ENCODE results near the gene SOBP. TPM values are rescaled to one million over a fixed set of nuclear protein-coding genes. Genes with fewer than 3 reads are reported as not detected.

SOBP gene
- total RNA-seq, 1 donor from 2014 or later, result 6.8 TPM

DNA sequence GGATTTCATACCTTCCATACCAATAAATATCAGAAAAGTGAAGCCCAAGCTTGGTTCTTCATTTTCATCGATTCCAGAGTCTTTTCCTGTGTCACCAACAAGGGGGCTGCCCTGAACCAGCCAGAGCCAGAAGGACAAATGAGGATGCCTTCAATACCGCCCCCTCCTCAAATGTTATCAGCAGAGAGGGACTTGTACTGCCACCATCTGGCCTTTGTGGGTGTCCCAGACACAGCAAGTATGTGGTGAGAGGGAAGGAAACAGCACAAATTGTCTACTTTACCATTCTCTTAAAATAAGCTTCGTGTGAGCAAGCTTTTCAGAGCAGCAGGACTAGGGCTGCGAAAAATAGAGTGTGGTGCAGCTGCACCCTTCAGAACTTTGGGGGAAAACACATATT lies 165.3 kb downstream of the SOBP start:
- ATAC-seq (peak; percentile 15), DNase-seq (no peak)
- H3K27ac ChIP-seq, result no peak overlapping the region
- intact Hi-C loops (cut with DNase I), result no loop called here
- no peak overlapping the region for H3K4me3 ChIP-seq
- no peaks in the 10 kb centered on the region for H3K36me3 ChIP-seq
- peaks cover 19% of the 10 kb centered on the region for H3K4me1 ChIP-seq
- no peaks in the 10 kb centered on the region for H3K9me3 ChIP-seq
- no peaks in the 10 kb centered on the region for H3K27me3 ChIP-seq
- TF ChIP-seq, protein P1, sequence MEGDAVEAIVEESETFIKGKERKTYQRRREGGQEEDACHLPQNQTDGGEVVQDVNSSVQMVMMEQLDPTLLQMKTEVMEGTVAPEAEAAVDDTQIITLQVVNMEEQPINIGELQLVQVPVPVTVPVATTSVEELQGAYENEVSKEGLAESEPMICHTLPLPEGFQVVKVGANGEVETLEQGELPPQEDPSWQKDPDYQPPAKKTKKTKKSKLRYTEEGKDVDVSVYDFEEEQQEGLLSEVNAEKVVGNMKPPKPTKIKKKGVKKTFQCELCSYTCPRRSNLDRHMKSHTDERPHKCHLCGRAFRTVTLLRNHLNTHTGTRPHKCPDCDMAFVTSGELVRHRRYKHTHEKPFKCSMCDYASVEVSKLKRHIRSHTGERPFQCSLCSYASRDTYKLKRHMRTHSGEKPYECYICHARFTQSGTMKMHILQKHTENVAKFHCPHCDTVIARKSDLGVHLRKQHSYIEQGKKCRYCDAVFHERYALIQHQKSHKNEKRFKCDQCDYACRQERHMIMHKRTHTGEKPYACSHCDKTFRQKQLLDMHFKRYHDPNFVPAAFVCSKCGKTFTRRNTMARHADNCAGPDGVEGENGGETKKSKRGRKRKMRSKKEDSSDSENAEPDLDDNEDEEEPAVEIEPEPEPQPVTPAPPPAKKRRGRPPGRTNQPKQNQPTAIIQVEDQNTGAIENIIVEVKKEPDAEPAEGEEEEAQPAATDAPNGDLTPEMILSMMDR (IDR thresholded peaks at IDR 0.05), result peak; percentile 37

DNA sequence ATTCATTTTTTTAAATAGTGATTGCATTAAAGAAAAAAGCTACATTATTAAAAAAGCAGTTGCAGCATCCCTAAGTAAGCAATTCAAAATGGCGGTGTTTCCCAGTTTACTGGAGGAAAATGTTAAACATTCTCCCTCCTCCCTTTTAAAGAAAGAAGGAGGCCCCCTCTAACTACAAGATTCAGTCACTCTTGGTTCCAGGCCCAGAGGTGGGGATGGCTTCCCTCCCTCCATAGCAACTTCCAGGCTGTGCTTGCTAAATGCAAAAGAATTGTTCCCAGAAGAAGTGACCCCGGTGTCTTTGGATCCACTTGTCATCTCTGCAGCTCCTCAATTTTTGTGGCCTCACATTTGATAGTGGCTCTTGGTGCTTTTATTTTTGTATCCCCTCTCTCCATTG lies 165.9 kb downstream of the SOBP start:
- TF ChIP-seq, protein P1 (IDR thresholded peaks at IDR 0.05), result no peak
- no peak overlapping the region for H3K4me3 ChIP-seq
- no peak overlapping the region for H3K27ac ChIP-seq
- H3K4me1 ChIP-seq, result peaks cover 19% of the 10 kb centered on the region
- H3K36me3 ChIP-seq, result no peaks in the 10 kb centered on the region
- intact Hi-C loops (cut with DNase I), result no loop called here
- no peak for ATAC-seq
- H3K27me3 ChIP-seq, result no peaks in the 10 kb centered on the region
- no peak for DNase-seq
- H3K9me3 ChIP-seq, result no peaks in the 10 kb centered on the region

DNA sequence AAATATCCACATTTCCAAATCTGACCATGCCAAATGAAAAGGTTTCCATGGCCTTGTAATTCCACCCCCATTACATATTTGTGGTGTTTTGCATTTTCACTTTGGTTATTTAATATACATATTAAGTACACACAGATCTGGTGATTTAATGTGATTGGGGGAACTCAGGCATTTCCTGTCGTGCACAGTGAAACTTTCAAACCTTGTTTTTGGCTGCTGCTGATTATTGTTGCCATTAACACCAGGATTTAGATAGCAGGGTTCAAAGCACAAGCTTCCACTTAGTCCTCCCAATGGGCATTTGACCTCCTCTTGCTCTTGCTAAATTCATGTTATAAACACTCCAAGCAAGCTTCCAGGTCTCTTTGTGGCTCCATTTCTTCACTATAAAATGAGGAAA lies 166.5 kb downstream of the SOBP start:
- H3K4me1 ChIP-seq, result peaks cover 19% of the 10 kb centered on the region
- H3K36me3 ChIP-seq, result no peaks in the 10 kb centered on the region
- H3K4me3 ChIP-seq, result no peak overlapping the region
- no peak overlapping the region for H3K27ac ChIP-seq
- DNase-seq (no peak), ATAC-seq (no peak)
- no peaks in the 10 kb centered on the region for H3K27me3 ChIP-seq
- intact Hi-C loops (cut with DNase I), result no loop called here
- TF ChIP-seq, protein P1 (IDR thresholded peaks at IDR 0.05), result no peak
- H3K9me3 ChIP-seq, result no peaks in the 10 kb centered on the region

DNA sequence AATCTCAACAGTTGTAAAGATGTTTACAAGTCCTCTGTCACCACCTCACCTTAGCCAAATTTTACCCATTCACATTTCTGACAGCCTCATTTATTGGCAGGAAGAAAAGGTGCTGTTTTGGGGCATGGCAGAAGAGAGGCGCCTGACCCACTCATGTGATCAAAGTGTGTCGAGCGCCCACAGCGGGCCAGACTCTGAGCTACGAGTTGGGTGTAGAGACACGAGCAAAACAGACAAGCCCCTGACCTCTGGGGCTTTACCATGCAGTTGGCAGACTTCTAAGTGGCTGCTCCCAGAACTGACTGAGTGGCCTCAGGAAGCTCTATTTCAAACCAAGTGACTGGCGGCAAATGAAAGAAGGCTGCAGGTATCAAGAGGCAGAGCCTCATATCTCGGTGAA lies 167.0 kb downstream of the SOBP start:
- Histone ChIP-seq H3K36me3 (no peaks in the 10 kb centered on the region), H3K27ac (no peak overlapping the region), H3K4me3 (no peak overlapping the region), H3K4me1 (peaks cover 19% of the 10 kb centered on the region), H3K9me3 (no peaks in the 10 kb centered on the region), H3K27me3 (no peaks in the 10 kb centered on the region)
- TF ChIP-seq, protein P1 (IDR thresholded peaks at IDR 0.05), result no peak
- intact Hi-C loops (cut with DNase I), result no loop called here
- no peak for DNase-seq
- no peak for ATAC-seq

DNA sequence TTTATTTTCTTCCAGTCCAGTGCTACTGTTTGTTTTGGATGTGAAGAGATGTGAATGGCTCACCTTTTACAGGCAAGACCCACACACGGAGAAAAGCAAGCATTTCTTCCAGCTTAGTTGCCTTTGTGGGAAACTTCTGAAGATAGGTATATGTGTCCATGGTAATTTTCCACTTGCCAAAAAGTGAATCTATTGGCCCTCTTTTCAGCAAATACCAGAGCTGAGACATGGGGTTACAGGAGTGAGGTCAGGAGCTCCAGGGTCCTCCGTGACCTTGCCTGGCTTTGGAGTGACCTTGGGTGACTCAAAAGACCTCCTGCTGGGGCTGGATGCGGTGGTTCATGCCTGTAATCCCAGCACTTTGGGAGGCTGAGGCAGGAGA lies 167.4 kb downstream of the SOBP start:
- Histone ChIP-seq H3K27me3 (no peaks in the 10 kb centered on the region), H3K4me3 (no peak overlapping the region), H3K9me3 (no peaks in the 10 kb centered on the region), H3K36me3 (no peaks in the 10 kb centered on the region), H3K4me1 (peaks cover 19% of the 10 kb centered on the region), H3K27ac (no peak overlapping the region)
- intact Hi-C loops (cut with DNase I), result no loop called here
- TF ChIP-seq, protein P1 (IDR thresholded peaks at IDR 0.05), result no peak
- no peak for ATAC-seq
- DNase-seq, result no peak

DNA sequence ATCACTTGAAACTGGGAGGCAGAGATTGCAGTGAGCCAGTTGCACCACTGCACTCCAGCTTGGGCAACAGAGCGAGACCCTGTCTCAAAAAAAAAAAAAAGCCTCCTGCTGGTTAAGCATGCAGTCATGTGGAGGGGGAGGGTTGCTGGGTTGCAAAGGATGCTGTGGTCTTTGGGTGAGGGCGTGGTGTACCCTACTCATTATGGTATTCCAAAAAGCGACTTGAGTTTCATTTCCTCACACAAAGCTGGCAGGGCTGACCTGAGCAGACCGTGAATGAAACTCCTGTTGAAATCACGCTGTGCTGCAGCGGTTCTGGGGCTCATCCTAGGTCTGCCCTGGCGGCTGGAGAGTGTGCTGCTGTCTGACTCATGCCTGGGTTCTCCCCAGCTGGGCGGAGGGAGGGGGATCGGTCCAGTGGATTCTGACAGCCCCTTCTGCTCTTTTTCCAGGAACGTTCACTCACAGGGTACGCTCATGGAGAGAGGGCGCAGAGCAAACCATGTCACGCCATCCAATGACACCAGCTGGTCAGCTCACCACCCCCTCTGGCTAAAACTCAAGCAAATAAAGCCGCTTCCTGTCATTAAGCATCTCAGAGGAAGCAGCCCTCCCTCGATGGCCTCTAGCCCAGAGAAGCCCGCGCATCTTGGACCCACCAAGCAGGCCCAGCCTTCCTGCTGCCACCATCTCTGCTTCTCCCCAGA lies 168.0 kb downstream of the SOBP start:
- TF ChIP-seq, protein P1 (IDR thresholded peaks at IDR 0.05), result no peak
- peak; percentile 83 for ATAC-seq
- intact Hi-C loops (cut with DNase I), result no loop called here
- Histone ChIP-seq H3K36me3 (no peaks in the 10 kb centered on the region), H3K9me3 (no peaks in the 10 kb centered on the region), H3K4me3 (no peak overlapping the region), H3K27ac (peak overlapping the region; percentile 25), H3K27me3 (no peaks in the 10 kb centered on the region), H3K4me1 (peaks cover 19% of the 10 kb centered on the region)
- peak; percentile 79 for DNase-seq
